SK-N-SH treated with all-trans-retinoic acid at 6 μM for 48 hours (cell line): ENCODE measurements around the gene KRT1.

ENCODE experiments used
- OSR1 ChIP-seq: fragments of 250-450 bp; sonication (Bioruptor Pico); IDR thresholded peaks from 2 replicates; pipeline ENCODE4 v1.8.0; 2022; ENCODE audit warnings: moderate library complexity, mild to moderate bottlenecking, inconsistent platforms
- ZFP30 ChIP-seq: fragments of 450-650 bp; formaldehyde crosslinking; IDR thresholded peaks from 2 replicates; pipeline ENCODE4 v1.5.0; 2022; ENCODE audit warnings: mild to moderate bottlenecking, moderate library complexity

DNA sequence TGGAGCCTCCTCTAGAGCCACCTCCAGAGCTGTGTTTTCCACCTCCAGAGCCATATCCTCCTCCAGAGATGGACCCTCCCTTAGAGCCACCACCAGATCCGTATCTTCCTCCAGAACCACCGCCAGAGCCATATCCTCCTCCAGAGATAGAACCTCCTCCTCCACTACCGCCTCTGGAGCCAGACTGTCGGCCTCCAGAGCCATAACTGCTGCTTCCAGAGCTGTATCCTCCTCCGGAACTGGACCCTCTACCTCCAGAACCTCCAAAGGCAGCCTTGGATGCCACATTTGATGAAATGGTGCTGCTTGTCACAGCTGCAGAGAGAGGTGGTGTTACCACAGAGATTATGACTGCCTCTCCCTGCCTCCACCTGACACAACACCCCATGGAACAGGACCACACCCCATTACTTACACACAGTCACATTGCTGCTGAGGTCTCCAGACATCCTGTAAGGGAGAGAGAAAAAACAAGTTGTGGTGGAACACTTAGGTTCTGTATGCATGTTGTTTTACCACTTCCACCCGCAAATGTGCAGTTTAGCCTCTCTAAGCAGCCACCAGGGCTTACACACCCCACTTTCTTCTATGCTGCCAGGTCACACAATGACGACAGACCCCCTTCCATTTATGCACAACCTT lies 35.0 kb downstream of the KRT1 start:
- TF ChIP-seq ZFP30 (CRISPR knock-in tag), result no peak
- TF ChIP-seq OSR1 (CRISPR knock-in tag), result no peak
